Vagina (tissue), 2 donors: ENCODE measurements around the gene SULT1B1. TPM values are rescaled to one million over a fixed set of nuclear protein-coding genes. Genes with fewer than 3 reads are reported as not detected.

Experiments used
- DNase-seq, 2 donors: peaks; one replicate each; pipeline ENCODE4 v3.0.0-alpha.2; 2017; ENCODE audit errors: extremely low spot score in 2 of 2
- H3K27ac ChIP-seq: fragments of 200-600 bp; sonication (generic); one replicate; pipeline ENCODE4 v1.5.1; 2019
- H3K27me3 ChIP-seq: fragments of 200-600 bp; sonication (generic); one replicate; pipeline ENCODE4 v1.5.1; 2019
- H3K36me3 ChIP-seq, 2 donors: fragments of 200-600 bp; sonication (generic); one replicate each; pipeline ENCODE4 v1.5.1; 2017 to 2019
- H3K4me1 ChIP-seq: fragments of 200-600 bp; sonication (generic); one replicate; pipeline ENCODE4 v1.5.1; 2019
- H3K4me3 ChIP-seq, 2 donors: fragments of 200-600 bp; sonication (generic); 1 replicate in 1 of 2; 2 replicates in 1 of 2; pipeline ENCODE4 v1.5.1; 2016 to 2019
- H3K9me3 ChIP-seq: fragments of 200-600 bp; sonication (generic); one replicate; pipeline ENCODE4 v1.5.1; 2019
- CTCF ChIP-seq, 3 experiments: fragments of 450-650 bp in 2 of 3; fragments of 200-600 bp in 1 of 3; sonication (generic) in 1 of 3; IDR thresholded peaks; one replicate each; pipeline ENCODE4 v1.5.1; 2017 to 2019; ENCODE audit warnings: antibody characterized with exemption in 3 of 3, mild to moderate bottlenecking in 2 of 3, moderate library complexity in 2 of 3
- POLR2A ChIP-seq, 2 donors: fragments of 450-650 bp; IDR thresholded peaks; one replicate each; pipeline ENCODE4 v1.6.1; 2017; ENCODE audit warnings: antibody characterized with exemption in 2 of 2, mild to moderate bottlenecking in 2 of 2, moderate library complexity in 2 of 2
- POLR2AphosphoS5 ChIP-seq, 2 donors: sonication (generic); formaldehyde crosslinking; IDR thresholded peaks; one replicate each; pipeline ENCODE4 v1.9.0; 2017; ENCODE audit warnings: antibody characterized with exemption in 2 of 2, mild to moderate bottlenecking in 2 of 2, low read depth in 1 of 2; ENCODE audit not compliant: insufficient read depth in 1 of 2
- intact Hi-C: fragments of 100-400 bp; cut with DNase I; formaldehyde crosslinking; loops from one replicate; pipeline ENCODE4 v1.15.1; 2023
- total RNA-seq: library from RNA; depleted of rRNA; stranded (reverse); fragments of >200 nt; gene quantifications from one replicate; pipeline ENCODE4 v1.2.3, GENCODE V29; 2016

The SULT1B1 gene
- total RNA-seq, 1 donor from 2014 or later = 1.7 TPM

GRCh38 chr4:69717778-69718177 lies 42.6 kb downstream of the SULT1B1 start:
- TF ChIP-seq POLR2A (IDR thresholded peaks at IDR 0.05) (no peak), POLR2AphosphoS5 (IDR thresholded peaks at IDR 0.05; ENCODE audit: insufficient read depth in 1 of 2, low read depth in 1 of 2) (no peak), CTCF (IDR thresholded peaks at IDR 0.05) (no peak)
- no peak for DNase-seq
- Histone ChIP-seq H3K36me3 (no peaks in the 10 kb centered on the region), H3K4me1 (no peaks in the 10 kb centered on the region), H3K9me3 (no peaks in the 10 kb centered on the region), H3K4me3 (no peak overlapping the region), H3K27ac (peak overlapping the region; percentile 8), H3K27me3 (no peaks in the 10 kb centered on the region)
- intact Hi-C loops = no loop called here

DNA sequence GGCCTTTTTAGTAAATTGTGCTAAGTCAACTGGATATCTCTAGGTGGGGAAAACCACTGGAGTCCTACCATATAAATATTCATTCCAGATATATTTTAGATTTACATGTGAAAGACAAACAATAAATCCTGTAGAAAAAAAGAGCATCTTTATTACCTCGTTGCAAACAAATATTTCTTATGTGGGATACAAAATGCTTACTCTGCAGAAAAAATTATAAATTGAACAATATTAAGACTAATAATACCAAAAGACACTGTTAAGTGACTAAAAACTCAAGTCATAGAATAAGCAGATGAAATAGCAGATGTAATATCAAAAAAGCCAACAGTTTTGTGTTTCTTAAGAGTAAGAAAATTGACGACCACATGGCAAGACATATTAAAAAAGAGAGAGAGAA lies 43.8 kb downstream of the SULT1B1 start:
- Histone ChIP-seq H3K27ac (no peak overlapping the region), H3K36me3 (no peaks in the 10 kb centered on the region), H3K4me1 (no peaks in the 10 kb centered on the region), H3K4me3 (no peak overlapping the region), H3K27me3 (no peaks in the 10 kb centered on the region), H3K9me3 (no peaks in the 10 kb centered on the region)
- intact Hi-C loops = no loop called here
- no peak for TF ChIP-seq POLR2A (IDR thresholded peaks at IDR 0.05)
- no peak for TF ChIP-seq CTCF (IDR thresholded peaks at IDR 0.05)
- TF ChIP-seq POLR2AphosphoS5 (IDR thresholded peaks at IDR 0.05; ENCODE audit: insufficient read depth in 1 of 2, low read depth in 1 of 2) = no peak
- DNase-seq = no peak

DNA sequence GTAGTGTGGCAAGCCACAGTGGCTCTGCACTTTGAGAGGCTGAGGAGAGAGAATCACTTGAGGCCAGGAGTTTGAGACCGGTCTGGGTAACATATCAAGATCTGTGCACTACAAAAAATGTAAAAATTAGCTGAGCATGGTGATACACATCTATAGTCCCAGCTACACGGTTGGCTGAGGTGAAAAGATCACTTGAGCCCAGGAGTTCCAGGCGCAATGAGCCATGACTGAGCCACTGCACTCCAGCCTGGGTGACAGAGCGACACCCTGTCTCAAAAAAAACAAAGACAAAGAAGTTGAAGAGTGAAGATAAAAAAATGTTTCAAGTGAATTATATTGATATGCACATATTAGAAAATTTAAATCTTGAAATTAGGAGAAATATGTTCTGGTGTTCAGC lies 46.3 kb downstream of the SULT1B1 start:
- no peaks in the 10 kb centered on the region for H3K36me3 ChIP-seq
- H3K27ac ChIP-seq = no peak overlapping the region
- H3K4me3 ChIP-seq = no peak overlapping the region
- TF ChIP-seq CTCF (IDR thresholded peaks at IDR 0.05) (no peak), POLR2AphosphoS5 (IDR thresholded peaks at IDR 0.05; ENCODE audit: insufficient read depth in 1 of 2, low read depth in 1 of 2) (no peak), POLR2A (IDR thresholded peaks at IDR 0.05) (no peak)
- intact Hi-C loops = no loop called here
- DNase-seq = no peak
- H3K4me1 ChIP-seq = no peaks in the 10 kb centered on the region
- no peaks in the 10 kb centered on the region for H3K9me3 ChIP-seq
- H3K27me3 ChIP-seq = no peaks in the 10 kb centered on the region

- no peaks in the 10 kb centered on the region for H3K27me3 ChIP-seq
- no peaks in the 10 kb centered on the region for H3K9me3 ChIP-seq
- no peaks in the 10 kb centered on the region for H3K36me3 ChIP-seq
- no peaks in the 10 kb centered on the region for H3K4me1 ChIP-seq
- TF ChIP-seq CTCF (IDR thresholded peaks at IDR 0.05) = no peak
- no peak for TF ChIP-seq POLR2AphosphoS5 (IDR thresholded peaks at IDR 0.05; ENCODE audit: insufficient read depth in 1 of 2, low read depth in 1 of 2)
- no peak for TF ChIP-seq POLR2A (IDR thresholded peaks at IDR 0.05)
- intact Hi-C loops = no loop called here
- H3K27ac ChIP-seq = no peak overlapping the region
- DNase-seq = no peak
- H3K4me3 ChIP-seq = no peak overlapping the region
Measured at GRCh38 chr4:69713593-69713992, 46.8 kb downstream of the SULT1B1 start.

DNA sequence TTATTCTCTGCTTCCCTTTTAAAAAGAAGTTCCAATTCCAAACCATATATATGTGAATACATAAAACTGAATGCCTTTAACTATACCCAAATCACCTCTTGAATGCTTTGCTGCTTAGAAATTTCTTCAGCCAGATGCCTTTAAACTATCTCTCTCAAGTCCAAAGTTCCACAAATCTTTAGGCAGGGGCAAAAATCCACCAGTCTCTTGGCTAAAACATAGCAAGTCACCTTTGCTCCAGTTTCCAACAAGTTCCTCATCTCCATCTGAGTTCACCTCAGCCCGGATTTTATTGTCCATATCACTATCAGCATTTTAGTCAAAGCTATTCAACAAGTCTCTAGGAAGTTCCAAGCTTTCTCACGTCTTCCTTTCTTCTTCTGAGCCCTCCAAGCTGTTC lies 49.8 kb downstream of the SULT1B1 start:
- TF ChIP-seq POLR2A (IDR thresholded peaks at IDR 0.05) = no peak
- no peak for TF ChIP-seq POLR2AphosphoS5 (IDR thresholded peaks at IDR 0.05; ENCODE audit: insufficient read depth in 1 of 2, low read depth in 1 of 2)
- TF ChIP-seq CTCF (IDR thresholded peaks at IDR 0.05) = no peak
- H3K36me3 ChIP-seq = no peaks in the 10 kb centered on the region
- H3K9me3 ChIP-seq = no peaks in the 10 kb centered on the region
- H3K27me3 ChIP-seq = no peaks in the 10 kb centered on the region
- no peak overlapping the region for H3K27ac ChIP-seq
- no peak overlapping the region for H3K4me3 ChIP-seq
- intact Hi-C loops = no loop called here
- H3K4me1 ChIP-seq = no peaks in the 10 kb centered on the region
- DNase-seq = no peak
